Measurements from ENCODE around the gene SFTPD.

SFTPD gene

DNA sequence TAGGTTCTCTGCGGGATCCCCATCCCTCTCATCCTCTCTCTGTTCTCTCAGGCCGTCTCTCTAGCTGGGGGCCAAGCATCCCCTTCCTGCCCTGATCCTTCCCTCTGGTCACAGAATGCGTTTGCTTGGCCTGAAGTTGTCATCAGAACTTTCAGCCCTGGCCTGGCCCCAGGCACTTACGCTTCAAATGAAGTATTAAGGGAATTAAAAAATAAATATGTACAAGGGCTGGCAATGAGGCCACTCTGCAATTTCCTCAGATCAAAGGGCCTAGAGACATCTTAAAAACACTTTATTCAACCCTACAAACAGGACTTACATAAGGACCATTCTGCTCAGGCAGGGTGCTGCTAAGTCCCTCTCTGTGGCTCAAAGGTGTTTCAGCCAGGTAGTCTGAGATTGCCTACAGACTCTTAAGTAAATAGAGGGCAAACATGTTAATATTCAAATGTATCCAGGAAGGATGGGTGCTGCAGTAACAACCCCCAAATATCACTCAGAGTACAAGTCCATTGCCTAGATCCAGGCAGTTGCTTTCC is 16.0 kb downstream of the SFTPD start:
- TF ChIP-seq, protein P1, sequence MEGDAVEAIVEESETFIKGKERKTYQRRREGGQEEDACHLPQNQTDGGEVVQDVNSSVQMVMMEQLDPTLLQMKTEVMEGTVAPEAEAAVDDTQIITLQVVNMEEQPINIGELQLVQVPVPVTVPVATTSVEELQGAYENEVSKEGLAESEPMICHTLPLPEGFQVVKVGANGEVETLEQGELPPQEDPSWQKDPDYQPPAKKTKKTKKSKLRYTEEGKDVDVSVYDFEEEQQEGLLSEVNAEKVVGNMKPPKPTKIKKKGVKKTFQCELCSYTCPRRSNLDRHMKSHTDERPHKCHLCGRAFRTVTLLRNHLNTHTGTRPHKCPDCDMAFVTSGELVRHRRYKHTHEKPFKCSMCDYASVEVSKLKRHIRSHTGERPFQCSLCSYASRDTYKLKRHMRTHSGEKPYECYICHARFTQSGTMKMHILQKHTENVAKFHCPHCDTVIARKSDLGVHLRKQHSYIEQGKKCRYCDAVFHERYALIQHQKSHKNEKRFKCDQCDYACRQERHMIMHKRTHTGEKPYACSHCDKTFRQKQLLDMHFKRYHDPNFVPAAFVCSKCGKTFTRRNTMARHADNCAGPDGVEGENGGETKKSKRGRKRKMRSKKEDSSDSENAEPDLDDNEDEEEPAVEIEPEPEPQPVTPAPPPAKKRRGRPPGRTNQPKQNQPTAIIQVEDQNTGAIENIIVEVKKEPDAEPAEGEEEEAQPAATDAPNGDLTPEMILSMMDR (IDR thresholded peaks at IDR 0.05; ENCODE audit: extremely low read depth, insufficient read depth, missing control alignments), result no peak
- in situ Hi-C loops (cut with MboI; ENCODE audit: low pct_unique_long_range_greater_than_20kb, low sequenced_read_pairs, unreplicated experiment), result loop anchor here (25.0 kb wide), 1 partner anchor 371 kb away; the partner anchor contains the start of gene SFTPA2
- DNase-seq (ENCODE audit: low spot score), result no peak

DNA sequence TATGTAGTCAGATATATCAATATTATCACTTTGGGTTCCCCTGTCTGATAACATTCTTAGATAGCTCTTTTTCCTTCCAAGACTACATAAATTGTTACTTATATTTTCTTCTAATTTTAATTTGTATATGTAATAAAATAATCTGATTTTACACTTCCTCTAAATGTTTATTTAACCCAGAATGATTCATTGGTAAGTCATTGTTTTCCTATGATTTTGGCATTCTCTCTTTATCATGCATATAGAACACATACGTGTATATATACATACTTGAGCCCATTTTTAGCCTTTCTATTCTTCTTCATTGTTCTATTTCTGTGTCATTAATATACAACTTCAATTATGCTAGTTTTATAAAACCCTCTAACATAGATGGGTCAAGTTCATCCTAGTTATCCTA is 16.6 kb downstream of the SFTPD start:
- no peak for DNase-seq (ENCODE audit: low spot score)
- TF ChIP-seq, protein P1 (IDR thresholded peaks at IDR 0.05; ENCODE audit: extremely low read depth, insufficient read depth, missing control alignments), result no peak
- in situ Hi-C loops (cut with MboI; ENCODE audit: low pct_unique_long_range_greater_than_20kb, low sequenced_read_pairs, unreplicated experiment), result loop anchor here (25.0 kb wide), 1 partner anchor 370 kb away; the partner anchor contains the start of gene SFTPA2

DNA sequence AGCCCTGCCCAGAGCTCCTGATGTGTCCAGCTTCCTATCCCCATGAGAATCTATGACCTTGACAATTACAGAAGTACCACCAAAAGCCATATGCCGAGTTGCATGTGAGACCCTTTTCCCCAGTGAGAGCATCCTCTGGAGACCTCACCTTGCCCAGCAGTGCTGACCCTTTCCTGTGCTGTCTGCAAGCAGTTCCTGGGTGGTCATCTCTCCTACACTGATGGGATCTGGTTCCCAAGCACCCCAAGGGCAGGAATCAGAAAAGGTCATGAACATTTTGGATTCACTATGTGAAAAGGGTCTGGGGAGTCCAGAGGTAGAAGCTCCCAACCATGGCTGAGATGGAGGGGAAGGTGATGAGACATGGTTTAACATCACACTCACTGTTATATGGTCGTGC is 18.2 kb downstream of the SFTPD start:
- DNase-seq (ENCODE audit: low spot score), result no peak
- TF ChIP-seq, protein P1 (IDR thresholded peaks at IDR 0.05; ENCODE audit: extremely low read depth, insufficient read depth, missing control alignments), result no peak
- in situ Hi-C loops (cut with MboI; ENCODE audit: low pct_unique_long_range_greater_than_20kb, low sequenced_read_pairs, unreplicated experiment), result loop anchor here (25.0 kb wide), 1 partner anchor 368 kb away; the partner anchor contains the start of gene SFTPA2

DNA sequence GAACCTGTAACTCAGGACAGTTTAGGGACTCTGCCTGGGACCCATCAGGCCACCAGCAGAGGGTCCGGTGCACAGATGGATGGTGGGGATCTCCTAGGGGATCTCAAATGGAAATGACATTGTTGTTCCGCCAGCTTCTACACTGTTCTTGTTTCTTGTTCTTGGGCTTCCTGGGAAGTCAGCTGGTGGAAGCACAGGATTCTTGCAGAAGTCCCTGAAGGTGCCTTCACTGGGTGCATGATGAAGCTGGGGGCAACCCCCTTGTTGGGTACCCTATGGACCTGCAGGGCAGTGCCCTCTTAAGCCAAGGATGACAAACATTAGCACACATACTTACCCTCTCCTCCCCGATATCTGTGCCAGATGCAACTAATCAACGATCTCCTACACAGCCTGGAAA is 18.6 kb downstream of the SFTPD start:
- TF ChIP-seq, protein P1 (IDR thresholded peaks at IDR 0.05; ENCODE audit: extremely low read depth, insufficient read depth, missing control alignments), result no peak
- no peak for DNase-seq (ENCODE audit: low spot score)
- in situ Hi-C loops (cut with MboI; ENCODE audit: low pct_unique_long_range_greater_than_20kb, low sequenced_read_pairs, unreplicated experiment), result loop anchor here (25.0 kb wide), 1 partner anchor 368 kb away; the partner anchor contains the start of gene SFTPA2

DNA sequence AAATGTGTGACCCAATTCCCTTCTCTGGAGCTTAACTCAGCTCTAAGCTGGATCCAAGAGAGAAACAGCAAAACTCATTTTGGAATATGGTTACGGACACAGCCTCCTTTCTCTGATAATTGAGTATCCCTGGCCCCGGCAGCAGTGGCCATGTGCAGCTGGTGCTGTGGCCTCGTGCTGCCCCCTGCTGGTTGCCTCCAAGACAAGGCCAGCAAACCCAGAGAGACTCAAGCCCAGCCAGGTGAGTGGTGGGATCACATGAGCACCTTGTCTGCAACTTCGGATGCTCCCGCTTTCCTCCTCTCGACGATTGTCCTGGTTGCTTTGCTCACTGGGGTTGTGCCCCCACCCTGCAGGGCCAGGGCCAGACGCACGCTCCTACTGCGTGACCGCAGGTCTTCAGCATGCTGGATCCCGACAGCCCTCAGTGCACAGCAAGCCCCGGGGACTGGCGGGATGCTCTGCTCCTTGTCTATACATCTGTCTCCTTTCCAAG is 19.4 kb downstream of the SFTPD start:
- in situ Hi-C loops (cut with MboI; ENCODE audit: low pct_unique_long_range_greater_than_20kb, low sequenced_read_pairs, unreplicated experiment), result loop anchor here (25.0 kb wide), 1 partner anchor 367 kb away; the partner anchor contains the start of gene SFTPA2
- DNase-seq (ENCODE audit: low spot score), result peak; percentile 74
- TF ChIP-seq, protein P1 (IDR thresholded peaks at IDR 0.05; ENCODE audit: extremely low read depth, insufficient read depth, missing control alignments), result peak; percentile 95

DNA sequence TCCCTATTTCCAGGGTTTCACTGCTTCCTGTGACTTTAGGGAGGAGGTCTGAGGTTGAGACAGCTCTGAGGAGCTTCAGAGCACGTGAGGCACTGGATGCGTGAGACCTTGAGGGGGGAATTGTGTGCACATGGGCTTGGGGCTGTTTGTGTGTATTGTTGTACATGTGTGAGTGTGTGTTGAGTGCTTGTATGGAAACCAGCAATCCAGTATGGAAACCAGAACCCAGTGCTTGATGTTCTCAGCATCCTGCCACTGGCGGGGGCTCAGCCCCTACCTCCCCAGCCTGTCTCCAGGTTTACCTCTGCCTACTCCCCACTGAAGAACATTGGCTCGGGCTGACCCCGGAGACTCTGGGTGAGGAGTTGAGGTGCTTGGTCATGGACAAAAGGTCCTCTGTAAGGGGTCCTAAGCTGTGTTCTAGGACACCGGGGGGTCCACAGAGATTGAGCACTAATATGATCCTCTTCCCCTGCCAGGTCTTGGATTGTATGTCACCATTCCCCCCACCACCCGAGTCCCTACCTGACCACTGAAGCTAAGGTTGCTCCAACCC is 20.8 kb downstream of the SFTPD start:
- in situ Hi-C loops (cut with MboI; ENCODE audit: low pct_unique_long_range_greater_than_20kb, low sequenced_read_pairs, unreplicated experiment), result loop anchor here (25.0 kb wide), 1 partner anchor 366 kb away; the partner anchor contains the start of gene SFTPA2
- DNase-seq (ENCODE audit: low spot score), result no peak
- TF ChIP-seq, protein P1 (IDR thresholded peaks at IDR 0.05; ENCODE audit: extremely low read depth, insufficient read depth, missing control alignments), result no peak
